SK-N-SH treated with all-trans-retinoic acid at 6 μM for 48 hours (cell line): ENCODE data around the gene SAMD4B.

Source experiments
- CSDC2 ChIP-seq: fragments of 250-450 bp; sonication (Bioruptor Pico); IDR thresholded peaks from 2 replicates; pipeline ENCODE4 v1.5.0; 2020; ENCODE audit warnings: mild to moderate bottlenecking, moderate library complexity
- CSRNP3 ChIP-seq: fragments of 250-450 bp; sonication (Bioruptor Pico); IDR thresholded peaks from 2 replicates; pipeline ENCODE4 v1.5.1; 2021; ENCODE audit warnings: mild to moderate bottlenecking, moderate library complexity
- ESRRG ChIP-seq: fragments of 250-450 bp; sonication (Bioruptor Pico); IDR thresholded peaks from 2 replicates; pipeline ENCODE4 v1.6.1; 2021; ENCODE audit warnings: mild to moderate bottlenecking
- GLIS3 ChIP-seq: fragments of 250-450 bp; sonication (Bioruptor Pico); IDR thresholded peaks from 2 replicates; pipeline ENCODE4 v1.5.0; 2020; ENCODE audit warnings: mild to moderate bottlenecking, moderate library complexity
- PATZ1 ChIP-seq: fragments of 250-450 bp; sonication (Bioruptor Pico); IDR thresholded peaks from 2 replicates; pipeline ENCODE4 v1.8.0; 2020; ENCODE audit warnings: mild to moderate bottlenecking, moderate library complexity, borderline replicate concordance
- PPARA ChIP-seq: fragments of 250-450 bp; sonication (Bioruptor Pico); IDR thresholded peaks from 2 replicates; pipeline ENCODE4 v1.5.0; 2020; ENCODE audit warnings: mild to moderate bottlenecking, borderline replicate concordance
- RARB ChIP-seq: fragments of 250-450 bp; sonication (Bioruptor Pico); IDR thresholded peaks from 2 replicates; pipeline ENCODE4 v1.8.0; 2021; ENCODE audit warnings: mild to moderate bottlenecking, moderate library complexity
- TSHZ2 ChIP-seq: fragments of 250-450 bp; sonication (Bioruptor Pico); IDR thresholded peaks from 2 replicates; pipeline ENCODE4 v1.5.0; 2020; ENCODE audit warnings: mild to moderate bottlenecking, moderate library complexity
- ZC3H10 ChIP-seq: fragments of 250-450 bp; sonication (Bioruptor Pico); IDR thresholded peaks from 2 replicates; pipeline ENCODE4 v1.5.1; 2021; ENCODE audit warnings: mild to moderate bottlenecking, moderate library complexity
- ZFP30 ChIP-seq: fragments of 450-650 bp; formaldehyde crosslinking; IDR thresholded peaks from 2 replicates; pipeline ENCODE4 v1.5.0; 2022; ENCODE audit warnings: mild to moderate bottlenecking, moderate library complexity
- ZNF565 ChIP-seq: fragments of 450-650 bp; formaldehyde crosslinking; conservative IDR thresholded peaks from 2 replicates; pipeline ENCODE4 v1.5.0; 2020; ENCODE audit warnings: low read depth, mild to moderate bottlenecking, moderate library complexity
- ZNF70 ChIP-seq: fragments of 450-650 bp; formaldehyde crosslinking; IDR thresholded peaks from 2 replicates; pipeline ENCODE4 v1.5.0; 2020; ENCODE audit warnings: mild to moderate bottlenecking, moderate library complexity

- TF ChIP-seq PPARA (CRISPR knock-in tag) (no peak), CSDC2 (CRISPR knock-in tag) (no peak), TSHZ2 (CRISPR knock-in tag) (no peak), ZC3H10 (CRISPR knock-in tag) (no peak), PATZ1 (no peak), RARB (CRISPR knock-in tag) (no peak), GLIS3 (CRISPR knock-in tag) (no peak), ZNF70 (no peak), ZFP30 (CRISPR knock-in tag) (no peak), CSRNP3 (CRISPR knock-in tag) (no peak), ZNF565 (CRISPR knock-in tag) (no peak), ESRRG (CRISPR knock-in tag) (no peak)
Observed at GRCh38 chr19:39360599-39360998, 18.4 kb downstream of the SAMD4B start.
